Measurements from ENCODE around the gene EFCAB6. TPM values are rescaled to one million over a fixed set of nuclear protein-coding genes. Genes with fewer than 3 reads are reported as not detected.

EFCAB6 gene
- total RNA-seq, 4 donors from 2014 or later = 1.1 to 3.8 (median 2.7) TPM

DNA sequence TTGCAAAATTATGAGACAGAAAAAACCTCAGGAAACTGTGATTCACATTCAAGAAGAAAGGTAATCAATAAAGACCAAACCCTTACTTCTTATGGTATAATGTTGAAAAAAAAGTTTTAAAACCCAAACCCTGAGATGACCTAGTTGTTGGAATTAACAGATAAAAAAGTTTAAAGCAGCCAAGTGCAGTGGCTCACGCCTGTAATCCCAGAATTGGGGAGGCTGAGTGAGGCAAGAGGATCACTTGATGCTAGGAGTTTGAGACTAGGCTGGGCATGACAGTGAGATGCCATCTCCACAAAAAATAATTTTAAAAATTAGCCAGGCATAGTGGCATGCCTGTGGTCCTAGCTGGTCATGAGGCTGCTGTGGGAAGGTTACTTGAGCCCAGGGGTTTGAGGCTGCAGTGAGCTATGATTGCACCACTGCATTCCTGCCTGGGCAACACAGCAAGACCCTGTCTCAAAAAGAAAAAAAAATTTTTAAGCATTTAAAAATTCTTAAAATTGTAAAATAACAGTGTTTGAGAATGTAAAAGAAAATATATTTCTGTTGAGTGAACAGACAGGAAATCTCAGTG lies 85.1 kb downstream of the EFCAB6 start:
- H3K9me3 ChIP-seq = no peaks in the 10 kb centered on the region
- H3K27ac ChIP-seq = no peak overlapping the region
- no peaks in the 10 kb centered on the region for H3K27me3 ChIP-seq
- H3K4me3 ChIP-seq = no peak overlapping the region
- H3K4me1 ChIP-seq = peaks cover 0 to 9% (median 0%) of the 10 kb centered on the region in 3 donors
- TF ChIP-seq EP300 (IDR thresholded peaks at IDR 0.05) (no peak), CTCF (IDR thresholded peaks at IDR 0.05) (no peak), POLR2A (IDR thresholded peaks at IDR 0.05) (no peak), POLR2AphosphoS5 (IDR thresholded peaks at IDR 0.05) (no peak)
- 60 to 100% methylated on average over 1 of the region's 1 CpG for WGBS, 2 donors (ENCODE audit: low coverage in 1 of 2)
- no peak for ATAC-seq
- H3K36me3 ChIP-seq = no peaks in the 10 kb centered on the region

DNA sequence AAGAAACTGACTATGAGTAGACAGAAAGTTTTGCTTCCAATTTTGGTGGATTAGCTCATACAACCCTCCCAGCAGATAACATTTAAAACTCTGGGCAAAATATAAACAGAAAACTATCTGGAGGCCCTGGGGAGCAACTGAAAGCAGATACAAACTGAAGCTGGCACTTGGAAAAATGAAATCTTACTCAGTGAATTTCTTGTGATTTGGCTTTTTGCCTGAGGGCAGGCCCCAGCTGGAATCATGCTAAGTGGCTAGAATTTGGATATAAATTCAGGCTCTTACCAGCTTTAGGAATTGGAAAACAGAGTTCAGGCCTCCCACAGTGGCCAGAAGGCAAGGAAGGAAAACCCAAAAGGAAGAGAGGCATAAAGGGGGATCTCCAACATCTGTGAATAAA lies 85.8 kb downstream of the EFCAB6 start:
- H3K27me3 ChIP-seq = no peaks in the 10 kb centered on the region
- no peaks in the 10 kb centered on the region for H3K9me3 ChIP-seq
- H3K36me3 ChIP-seq = no peaks in the 10 kb centered on the region
- no peak for ATAC-seq
- TF ChIP-seq CTCF (IDR thresholded peaks at IDR 0.05) = no peak
- no peak for TF ChIP-seq EP300 (IDR thresholded peaks at IDR 0.05)
- TF ChIP-seq POLR2A (IDR thresholded peaks at IDR 0.05) = no peak
- TF ChIP-seq POLR2AphosphoS5 (IDR thresholded peaks at IDR 0.05) = no peak
- H3K4me1 ChIP-seq = peaks cover 0 to 9% (median 0%) of the 10 kb centered on the region in 3 donors
- no peak overlapping the region for H3K27ac ChIP-seq
- no peak overlapping the region for H3K4me3 ChIP-seq

- WGBS, 2 donors (ENCODE audit: low coverage in 1 of 2) = 70 to 87% methylated on average over 2 to 3 of the region's 3 CpGs
- Histone ChIP-seq H3K4me3 (no peak overlapping the region), H3K9me3 (no peaks in the 10 kb centered on the region), H3K27ac (no peak overlapping the region), H3K36me3 (peaks cover 0 to 9% of the 10 kb centered on the region in 2 donors), H3K27me3 (no peaks in the 10 kb centered on the region), H3K4me1 (peaks cover 0 to 9% (median 0%) of the 10 kb centered on the region in 3 donors)
- no peak for ATAC-seq
- TF ChIP-seq EP300 (IDR thresholded peaks at IDR 0.05) (no peak), POLR2AphosphoS5 (IDR thresholded peaks at IDR 0.05) (no peak), CTCF (IDR thresholded peaks at IDR 0.05) (no peak), POLR2A (IDR thresholded peaks at IDR 0.05) (no peak)
Observed at GRCh38 chr22:43723816-43724215, 88.3 kb downstream of the EFCAB6 start.

- ATAC-seq = no peak
- Histone ChIP-seq H3K27me3 (no peaks in the 10 kb centered on the region), H3K36me3 (peaks cover 0 to 12% of the 10 kb centered on the region in 2 donors), H3K27ac (no peak overlapping the region), H3K4me3 (no peak overlapping the region), H3K4me1 (peaks cover 0 to 9% (median 0%) of the 10 kb centered on the region in 3 donors), H3K9me3 (no peaks in the 10 kb centered on the region)
- no peak for TF ChIP-seq POLR2A (IDR thresholded peaks at IDR 0.05)
- TF ChIP-seq CTCF (IDR thresholded peaks at IDR 0.05) = no peak
- no peak for TF ChIP-seq POLR2AphosphoS5 (IDR thresholded peaks at IDR 0.05)
- no peak for TF ChIP-seq EP300 (IDR thresholded peaks at IDR 0.05)
- WGBS, 2 donors (ENCODE audit: low coverage in 1 of 2) = 80 to 100% methylated on average over 1 to 5 of the region's 5 CpGs
Observed at GRCh38 chr22:43722444-43722843, 89.7 kb downstream of the EFCAB6 start.

DNA sequence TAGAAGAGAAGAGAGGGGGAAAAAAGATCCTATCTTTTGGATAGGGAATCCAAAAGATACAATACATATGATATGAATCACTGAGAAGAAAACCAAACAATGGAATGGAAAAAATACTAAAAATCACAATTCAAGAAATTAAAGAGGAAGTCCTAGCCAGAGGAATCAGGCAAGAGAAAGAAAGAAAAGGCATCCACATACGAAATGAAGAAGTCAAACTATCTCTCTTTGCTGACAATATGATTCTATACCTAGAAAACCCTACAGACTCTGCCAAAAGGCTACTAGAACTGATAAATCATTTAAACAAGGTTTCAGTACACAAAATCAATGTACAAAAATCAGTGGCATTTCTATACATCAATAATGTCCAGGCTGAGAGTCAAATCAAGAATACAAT lies 91.4 kb downstream of the EFCAB6 start:
- no peak for ATAC-seq
- no peak overlapping the region for H3K4me3 ChIP-seq
- no peaks in the 10 kb centered on the region for H3K9me3 ChIP-seq
- WGBS, 2 donors (ENCODE audit: low coverage in 1 of 2) = 20 to 100% methylated on average over 1 of the region's 1 CpG
- TF ChIP-seq POLR2A (IDR thresholded peaks at IDR 0.05) (no peak), EP300 (IDR thresholded peaks at IDR 0.05) (no peak), CTCF (IDR thresholded peaks at IDR 0.05) (no peak), POLR2AphosphoS5 (IDR thresholded peaks at IDR 0.05) (no peak)
- H3K27me3 ChIP-seq = no peaks in the 10 kb centered on the region
- H3K4me1 ChIP-seq = peaks cover 0 to 6% (median 0%) of the 10 kb centered on the region in 3 donors
- H3K27ac ChIP-seq = no peak overlapping the region
- peaks cover 0 to 18% of the 10 kb centered on the region in 2 donors for H3K36me3 ChIP-seq

All from gastroesophageal sphincter (tissue), 4 donors.